Activated T-cell treated with anti-CD3 and anti-CD28 coated beads, Interleukin-2, amount 50 U/mL, for 48 hours (primary cell): ENCODE results near the gene KCNB1.
A peak's percentile ranks its signal among the peaks of the same experiment; 100 is the strongest.

Source experiments
- DNase-seq, 2 experiments: peaks; one replicate each; pipeline ENCODE4 v3.0.0-alpha.2; 2020

KCNB1 gene

GRCh38 chr20:49346682-49347081, 135.8 kb downstream of the KCNB1 start:
- DNase-seq = no peak

DNA sequence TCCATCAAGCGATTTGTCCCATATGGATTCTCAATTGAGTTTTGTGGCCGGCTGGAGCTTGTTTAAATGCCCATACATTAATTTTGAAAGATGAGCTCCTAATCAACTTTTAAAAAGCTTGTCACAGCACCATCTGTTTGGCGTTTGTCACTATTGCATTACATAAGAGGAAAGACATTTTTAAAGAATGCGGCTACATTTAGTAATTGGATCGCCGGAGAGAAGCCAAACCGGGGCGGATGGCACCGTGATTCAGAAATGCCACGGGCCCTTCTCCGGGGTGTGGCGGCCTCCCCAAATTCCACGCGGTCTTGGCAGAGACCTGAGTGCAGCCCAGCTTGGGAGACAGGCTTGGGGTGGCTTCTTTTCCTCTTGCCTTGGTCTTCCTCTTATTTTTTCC, 136.9 kb downstream of the KCNB1 start:
- no peak for DNase-seq

- DNase-seq = no peak
Observed at GRCh38 chr20:49344975-49345374, 137.5 kb downstream of the KCNB1 start.

DNA sequence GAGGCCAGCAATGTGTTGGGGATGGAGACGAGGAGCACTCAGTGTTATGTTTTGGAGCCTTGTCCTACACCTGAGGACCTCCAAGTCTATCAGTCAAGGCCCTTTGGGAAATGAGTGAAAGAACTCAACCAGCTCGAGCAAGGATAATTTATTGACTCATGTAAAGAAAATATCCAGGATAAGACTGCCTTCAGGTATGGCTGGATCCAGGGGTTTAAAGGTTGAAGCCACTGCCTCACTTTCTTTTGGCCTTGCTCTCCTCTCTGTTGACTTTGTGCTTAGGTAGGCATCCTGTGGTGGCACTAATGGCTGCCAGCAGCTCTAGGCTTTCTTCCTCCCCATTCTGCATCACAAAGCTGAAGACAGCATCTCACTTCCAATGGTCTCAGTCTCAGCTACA, 138.3 kb downstream of the KCNB1 start:
- DNase-seq = no peak

DNA sequence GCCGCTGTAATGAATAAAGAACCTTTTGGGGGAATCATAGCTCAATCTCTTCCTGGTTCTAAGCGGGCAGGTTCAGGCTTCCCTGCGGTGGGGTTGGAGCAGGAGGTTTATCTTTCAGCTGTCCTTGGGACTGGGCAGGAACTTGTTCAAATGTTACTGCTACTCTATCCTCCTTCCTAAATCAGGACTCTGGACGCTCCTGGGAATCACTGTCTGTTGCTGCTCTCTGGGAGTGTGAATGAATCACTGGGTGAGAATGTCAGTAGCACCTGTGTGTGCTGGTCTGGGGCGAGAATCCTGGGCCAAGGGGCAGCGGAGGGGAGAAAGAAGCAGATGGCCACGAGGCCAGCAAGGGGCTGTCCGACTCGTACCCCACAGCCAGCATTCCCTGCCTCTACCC, 139.2 kb downstream of the KCNB1 start:
- DNase-seq = no peak

GRCh38 chr20:49340161-49340966, 142.1 kb downstream of the KCNB1 start:
- no peak for DNase-seq

DNA sequence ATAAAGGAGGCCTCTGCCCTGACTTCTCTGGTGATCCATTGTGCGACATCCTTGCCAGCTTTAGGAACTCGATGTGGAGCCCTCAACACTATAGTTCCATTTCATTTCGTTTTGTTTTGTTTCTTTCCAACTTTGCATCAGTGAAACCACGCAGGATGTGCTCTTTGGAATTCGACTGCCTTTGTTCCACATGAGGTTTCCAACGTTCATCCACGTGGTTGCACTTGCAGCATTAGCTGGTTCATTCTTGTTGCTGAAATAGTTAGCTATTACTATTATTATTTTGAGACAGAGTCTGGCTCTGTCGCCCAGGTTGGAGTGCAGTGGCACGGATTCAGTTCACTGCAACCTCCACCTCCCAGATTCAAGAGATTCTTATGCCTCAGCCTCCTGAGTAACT, 143.3 kb downstream of the KCNB1 start:
- DNase-seq = no peak

- no peak for DNase-seq
Observed at GRCh38 chr20:49338061-49338460, 144.4 kb downstream of the KCNB1 start.

DNA sequence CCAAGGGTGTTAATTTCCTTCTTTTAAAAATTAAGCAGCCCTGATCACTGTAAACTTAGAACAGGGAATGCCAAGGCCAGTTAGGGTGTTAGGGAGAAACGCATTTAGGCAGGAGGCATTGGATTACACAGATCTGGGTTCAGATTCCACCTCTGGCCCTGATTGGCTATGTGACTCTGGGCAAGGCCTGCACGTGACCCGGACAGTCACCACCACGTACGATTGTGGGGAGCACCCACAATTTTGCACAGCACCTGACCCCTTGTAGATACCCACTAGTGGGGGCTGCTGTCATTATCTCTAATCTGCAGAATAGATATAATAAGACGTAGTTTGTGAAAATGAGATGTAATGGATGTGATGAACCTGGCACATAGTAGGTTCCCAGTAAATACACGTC, 145.1 kb downstream of the KCNB1 start:
- DNase-seq = no peak

- DNase-seq = no peak
Observed at GRCh38 chr20:49336786-49337185, 145.7 kb downstream of the KCNB1 start.

DNA sequence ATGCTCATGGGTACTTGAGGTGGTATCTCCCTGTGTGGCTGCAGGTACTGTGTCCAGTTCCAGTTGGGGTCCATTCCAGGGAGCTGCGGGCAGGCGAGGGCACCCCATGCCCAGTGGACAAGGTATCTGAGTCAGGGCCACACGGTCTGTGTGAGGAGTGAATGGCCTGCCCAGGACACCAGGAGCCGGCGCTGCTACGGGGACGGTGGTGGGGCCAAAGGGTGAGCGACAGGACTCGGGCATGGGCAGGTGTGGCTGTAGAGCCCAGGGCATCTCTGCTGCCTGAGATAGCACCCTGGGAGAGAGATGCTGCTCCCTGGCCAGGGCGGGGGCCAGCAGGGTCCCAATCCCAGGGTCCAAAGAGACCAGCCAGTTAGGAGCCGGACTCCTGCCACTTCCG, 147.0 kb downstream of the KCNB1 start:
- DNase-seq = no peak

- no peak for DNase-seq
Observed at GRCh38 chr20:49330701-49331615, 151.5 kb downstream of the KCNB1 start.

DNA sequence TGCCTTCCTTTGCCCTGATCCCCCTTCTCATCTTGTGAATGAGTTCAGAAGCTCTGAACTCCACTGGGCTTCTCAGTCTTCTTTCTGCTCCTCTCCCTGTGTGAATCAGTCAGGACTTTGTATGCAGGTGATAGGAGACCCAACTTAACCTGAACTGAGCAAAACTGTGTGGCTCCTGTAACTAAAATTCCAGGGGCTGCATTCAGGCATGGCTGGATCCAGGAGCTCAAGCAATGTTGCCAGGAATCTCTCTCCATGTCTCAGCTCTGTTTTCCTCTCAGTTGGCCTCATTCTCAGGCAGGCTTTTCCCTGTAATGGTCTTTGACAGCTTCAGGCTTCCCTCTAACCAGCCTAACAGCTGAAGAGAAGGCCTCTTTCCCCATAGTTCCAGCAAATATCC, 153.7 kb downstream of the KCNB1 start:
- DNase-seq = no peak

GRCh38 chr20:49326026-49326425, 156.4 kb downstream of the KCNB1 start:
- no peak for DNase-seq

GRCh38 chr20:49324306-49324705, 158.2 kb downstream of the KCNB1 start:
- DNase-seq = no peak

DNA sequence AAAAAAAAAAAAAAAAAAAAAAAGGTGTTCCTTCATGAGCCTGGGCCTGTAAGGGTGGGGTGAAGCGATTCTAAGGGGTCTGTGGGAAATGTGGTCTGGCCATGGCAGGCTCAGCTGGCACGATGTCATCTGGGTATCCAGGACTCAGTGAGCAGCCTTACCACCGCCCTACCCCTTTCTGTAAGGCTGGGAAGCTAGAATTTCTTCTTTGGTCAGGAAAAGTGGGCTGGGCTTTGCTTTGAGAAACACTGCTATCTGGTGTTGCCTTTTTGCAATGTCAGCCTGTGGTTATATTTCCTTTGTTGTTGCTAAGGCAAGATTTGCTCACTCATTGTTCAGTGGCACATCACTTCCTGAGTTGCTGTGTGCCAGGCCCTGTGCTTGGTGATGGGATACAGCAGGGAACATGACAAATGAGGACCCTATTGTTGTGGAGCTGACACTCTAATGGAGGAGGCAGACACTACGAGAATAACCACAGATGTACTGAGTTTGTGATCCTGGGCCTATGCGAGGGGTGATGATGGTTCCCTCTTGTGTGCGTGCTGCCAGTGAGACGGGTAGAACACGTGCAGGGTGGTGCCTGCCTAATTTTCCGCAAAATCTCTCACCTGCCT, 158.7 kb downstream of the KCNB1 start:
- DNase-seq = peak; percentile 43 to 58

GRCh38 chr20:49320460-49320859, 162.0 kb downstream of the KCNB1 start:
- DNase-seq = no peak

DNA sequence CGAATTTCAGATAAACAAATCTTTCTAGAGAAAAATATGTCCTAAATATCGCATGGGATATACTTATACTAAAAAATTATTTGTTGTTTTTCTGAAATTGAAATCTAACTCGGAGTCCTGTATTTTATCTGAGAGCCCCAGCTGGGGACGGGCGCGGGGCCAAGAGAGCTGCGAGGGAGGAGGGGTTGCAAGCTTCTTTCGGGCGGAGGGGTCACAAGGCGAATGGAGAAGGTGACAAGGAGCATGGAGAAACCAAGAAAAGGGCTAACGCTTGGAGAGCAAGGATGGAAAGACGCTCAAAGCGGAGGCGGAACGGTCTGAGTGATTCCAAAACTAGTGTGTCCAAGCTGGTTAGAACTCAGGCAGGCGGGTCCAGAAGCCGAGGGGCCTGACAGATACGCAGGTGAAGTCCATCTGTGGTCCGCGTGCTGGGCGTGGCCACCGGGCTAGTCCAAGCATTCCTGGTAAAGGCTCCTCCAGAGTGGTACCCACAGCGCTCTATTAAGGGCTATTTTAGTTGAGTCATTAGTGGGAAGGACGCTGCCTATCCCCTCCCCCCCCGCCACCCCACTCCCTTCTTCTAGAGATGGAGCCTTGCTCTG, 163.2 kb downstream of the KCNB1 start:
- DNase-seq = peak in 1 of 2 experiments; percentile 29

DNA sequence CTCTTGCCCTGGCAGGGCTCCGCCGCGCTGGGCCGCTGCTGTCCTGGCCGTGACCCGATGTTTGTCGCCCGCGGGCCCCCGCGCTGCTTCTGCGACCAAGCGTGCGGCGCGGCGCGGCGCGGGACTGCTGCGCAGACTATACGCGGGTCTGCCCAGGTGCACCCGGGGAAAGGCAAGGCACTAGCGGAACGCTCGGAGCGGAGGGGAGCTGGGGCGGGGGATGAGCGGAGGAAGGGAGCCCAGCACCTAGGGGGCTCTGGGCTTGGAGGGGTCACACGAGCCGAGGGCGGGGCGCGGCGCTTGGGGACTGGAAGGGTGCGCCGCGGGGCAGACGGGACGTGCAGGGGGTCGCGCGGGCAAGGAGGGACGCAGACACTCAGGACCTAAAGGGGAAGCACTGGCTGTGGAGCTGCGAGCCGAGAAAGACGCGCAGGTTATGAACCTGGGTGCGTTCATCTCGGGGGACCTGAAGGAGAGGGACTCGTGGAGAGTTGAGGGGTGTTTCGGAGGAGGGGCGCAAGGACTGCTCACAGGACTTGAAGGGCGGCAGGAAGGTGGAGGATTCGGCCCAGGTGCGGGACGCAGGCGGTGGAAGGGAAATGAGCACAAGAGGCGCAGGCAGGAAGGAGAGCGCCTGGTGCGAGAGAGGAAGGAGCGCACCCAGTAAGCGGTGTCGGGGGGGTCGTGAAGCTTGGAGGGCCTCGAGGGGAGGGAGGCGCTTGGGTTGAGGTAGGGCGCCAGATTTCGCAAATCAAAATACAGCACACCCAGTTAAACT, 163.8 kb downstream of the KCNB1 start:
- peak; percentile 35 to 44 for DNase-seq

- no peak for DNase-seq
Observed at GRCh38 chr20:49318091-49318429, 164.4 kb downstream of the KCNB1 start.

- no peak for DNase-seq
Observed at GRCh38 chr20:49316704-49317103, 165.8 kb downstream of the KCNB1 start.

DNA sequence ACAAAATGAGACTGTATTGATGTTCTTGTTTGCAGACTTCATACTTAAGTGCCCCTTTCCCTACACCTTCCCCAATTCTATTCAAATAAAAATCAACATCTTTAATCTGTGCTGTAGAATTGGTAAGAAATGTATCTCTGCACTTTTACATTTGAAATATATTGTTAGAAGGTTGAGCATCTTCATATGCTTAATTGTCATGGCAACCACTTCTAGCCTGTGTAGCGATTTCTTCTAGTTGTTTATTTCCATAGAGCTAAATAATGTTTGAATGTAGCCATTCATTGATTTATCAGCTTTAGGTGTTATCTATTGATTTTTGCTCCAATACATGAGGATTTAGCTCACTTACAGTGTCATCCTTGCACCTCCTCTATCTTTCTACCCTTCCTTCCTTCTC, 166.9 kb downstream of the KCNB1 start:
- DNase-seq = no peak
